Aorta (tissue), 5 donors: ENCODE data around the gene RBM17. TPM values are rescaled to one million over a fixed set of nuclear protein-coding genes. Genes with fewer than 3 reads are reported as not detected.
"Not testable (repeated sequence)": the region's sequence is repeated elsewhere in the genome, so short reads cannot be mapped to it uniquely, and the experiment has no call there.

Experiments
- ATAC-seq: fragments of 200-7000 bp; cut with Tn5 transposase; one replicate; pipeline ENCODE4 v1.9.1; 2022; ENCODE audit warnings: moderate library complexity; ENCODE audit not compliant: low FRiP score
- DNase-seq, 2 donors: peaks; one replicate each; pipeline ENCODE4 v3.0.0-alpha.2; 2020
- H3K27ac ChIP-seq, 2 donors: one replicate each; pipeline ENCODE4 v1.5.1; 2013; ENCODE audit warnings: low read length in 2 of 2, mild to moderate bottlenecking in 2 of 2, moderate library complexity in 2 of 2, control low read depth in 1 of 2, inconsistent platforms in 1 of 2, low read depth in 1 of 2
- H3K27me3 ChIP-seq, 2 donors: one replicate each; pipeline ENCODE4 v1.6.1; 2013; ENCODE audit warnings: control low read depth in 1 of 2, low read length in 1 of 2, mild to moderate bottlenecking in 1 of 2, moderate library complexity in 1 of 2; ENCODE audit not compliant: insufficient read depth in 2 of 2, control insufficient read depth in 1 of 2
- H3K36me3 ChIP-seq, 2 donors: one replicate each; pipeline ENCODE4 v1.6.1; 2013; ENCODE audit warnings: control low read depth in 1 of 2, low read length in 1 of 2, mild to moderate bottlenecking in 1 of 2; ENCODE audit not compliant: insufficient read depth in 2 of 2, control insufficient read depth in 1 of 2
- H3K4me1 ChIP-seq, 2 donors: one replicate each; pipeline ENCODE4 v1.6.1; 2013; ENCODE audit warnings: low read length in 2 of 2, control low read depth in 1 of 2, mild to moderate bottlenecking in 1 of 2, moderate library complexity in 1 of 2; ENCODE audit not compliant: insufficient read depth in 2 of 2, control insufficient read depth in 1 of 2
- H3K4me3 ChIP-seq, 2 donors: one replicate each; pipeline ENCODE4 v1.5.1; 2013; ENCODE audit warnings: low read length in 2 of 2, control low read depth in 1 of 2, mild to moderate bottlenecking in 1 of 2
- H3K9me3 ChIP-seq: one replicate; pipeline ENCODE4 v1.6.1; 2013; ENCODE audit warnings: mild to moderate bottlenecking, low read length; ENCODE audit not compliant: control insufficient read depth
- WGBS, 2 donors: extraction: QIAGEN DNeasy Blood & Tissue Kit; methylation state at CpG; one replicate each; pipeline ENCODE4 v1.1.7; 2013; 5-methylcytosine and 5-hydroxymethylcytosine counted together
- intact Hi-C, 2 donors: fragments of 100-400 bp; cut with DNase I; formaldehyde crosslinking; loops; one replicate each; pipeline versions ENCODE4 v1.14.2 to v1.15.0; 2022
- polyA plus RNA-seq, 2 donors: library from polyadenylated mRNA; stranded (reverse); fragments of 200-250 nt; gene quantifications; one replicate each; pipeline ENCODE4 v1.2.3, GENCODE V29; 2013
- total RNA-seq, 2 donors: library from RNA; stranded (reverse); fragmentation: NEBNext Ultra II Directional; extraction: Animal tissue kit (Norgen Biotek cat#: 25700); gene quantifications; one replicate each; pipeline ENCODE4 v1.2.1, GENCODE V29; 2021
- donor health status: healthy with polysubstance abuse.
- donor health status: Bipolar disorder and iron deficiency.
- donor health status: DM: no; HTN: no; CAD: no.
- donor health status: DM: no; HTN: no; CAD: no.
- donor health status: DM: yes; HTN: yes; CAD: no.

Gene RBM17
- total and polyA plus RNA-seq, 4 donors = 41.4 to 94.1 (median 85.7) TPM

GRCh38 chr10:6098156-6098555 lies 9.3 kb downstream of the RBM17 start:
- peaks cover 0 to 5% of the 10 kb centered on the region in 2 donors for H3K4me1 ChIP-seq
- no peaks in the 10 kb centered on the region for H3K27me3 ChIP-seq
- no peak overlapping the region for H3K4me3 ChIP-seq
- 91% methylated on average over 7 of the region's 7 CpGs for WGBS, 2 donors
- DNase-seq (no peak), ATAC-seq (no peak)
- peaks cover 3% of the 10 kb centered on the region in 2 donors for H3K36me3 ChIP-seq
- H3K27ac ChIP-seq = no peak overlapping the region
- no peaks in the 10 kb centered on the region for H3K9me3 ChIP-seq
- intact Hi-C loops = no loop called here

- Histone ChIP-seq H3K36me3 (peaks cover 3% of the 10 kb centered on the region in 2 donors), H3K4me3 (no peak overlapping the region), H3K4me1 (peaks cover 0 to 2% of the 10 kb centered on the region in 2 donors), H3K27me3 (no peaks in the 10 kb centered on the region), H3K27ac (no peak overlapping the region), H3K9me3 (no peaks in the 10 kb centered on the region)
- no peak for ATAC-seq
- WGBS, 2 donors = 75 to 84% methylated on average over 1 of the region's 1 CpG
- no peak for DNase-seq
- intact Hi-C loops = no loop called here
These were observed 11.5 kb downstream of the RBM17 start for GRCh38 chr10:6100370-6100769.

DNA sequence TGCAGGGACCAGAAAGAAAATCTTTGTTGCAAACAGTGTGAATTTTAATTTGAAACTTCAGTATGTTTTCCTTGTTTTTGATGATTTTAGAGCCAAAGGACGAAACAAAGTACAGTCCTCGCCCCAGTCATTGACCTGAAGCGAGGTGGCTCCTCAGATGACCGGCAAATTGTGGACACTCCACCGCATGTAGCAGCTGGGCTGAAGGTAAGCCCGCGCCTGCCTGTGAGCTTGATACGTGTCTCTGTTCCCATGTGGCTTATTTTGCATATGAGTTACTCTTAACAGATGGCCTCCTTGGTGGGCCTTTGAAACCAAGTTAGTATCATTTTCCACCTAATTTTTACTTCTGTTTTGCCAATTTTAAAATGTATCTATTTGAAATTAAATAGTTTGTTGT lies 12.3 kb downstream of the RBM17 start:
- Histone ChIP-seq H3K4me3 (no peak overlapping the region), H3K36me3 (peaks cover 3% of the 10 kb centered on the region in 2 donors), H3K9me3 (no peaks in the 10 kb centered on the region), H3K27ac (no peak overlapping the region), H3K27me3 (no peaks in the 10 kb centered on the region), H3K4me1 (no peaks in the 10 kb centered on the region)
- ATAC-seq = no peak
- WGBS, 2 donors = 78 to 84% methylated on average over 8 of the region's 8 CpGs
- intact Hi-C loops = no loop called here
- no peak for DNase-seq

GRCh38 chr10:6102128-6102527 lies 13.3 kb downstream of the RBM17 start:
- H3K4me1 ChIP-seq = no peaks in the 10 kb centered on the region
- intact Hi-C loops = no loop called here
- DNase-seq (no peak), ATAC-seq (no peak)
- no peaks in the 10 kb centered on the region for H3K9me3 ChIP-seq
- H3K27ac ChIP-seq = no peak overlapping the region
- no peak overlapping the region for H3K4me3 ChIP-seq
- H3K27me3 ChIP-seq = no peaks in the 10 kb centered on the region
- WGBS, 2 donors = 89 to 93% methylated on average over 8 of the region's 8 CpGs
- H3K36me3 ChIP-seq = peaks cover 3% of the 10 kb centered on the region in 2 donors

DNA sequence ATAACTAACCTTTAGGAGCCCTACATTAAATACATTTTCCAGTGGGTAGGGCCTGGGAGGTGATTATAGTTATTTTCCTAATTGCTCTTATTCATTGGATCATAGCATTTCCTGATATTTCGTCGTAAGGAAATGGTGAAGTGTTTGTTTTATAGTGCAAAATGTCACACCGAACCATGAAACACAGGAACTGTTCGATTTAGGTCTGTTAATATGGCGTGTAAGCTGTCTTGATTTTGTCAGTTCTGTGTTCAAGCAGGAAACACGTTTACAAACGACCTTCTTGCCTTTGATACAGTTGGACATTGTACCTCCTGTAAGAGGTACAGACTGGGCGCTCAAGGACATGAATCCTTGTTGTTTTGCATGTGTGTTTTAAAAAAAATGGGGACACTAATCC lies 14.8 kb downstream of the RBM17 start:
- Histone ChIP-seq H3K4me1 (no peaks in the 10 kb centered on the region), H3K27ac (no peak overlapping the region), H3K36me3 (peaks cover 3 to 6% of the 10 kb centered on the region in 2 donors), H3K4me3 (no peak overlapping the region), H3K9me3 (no peaks in the 10 kb centered on the region), H3K27me3 (no peaks in the 10 kb centered on the region)
- intact Hi-C loops = no loop called here
- DNase-seq (no peak), ATAC-seq (no peak)
- WGBS, 2 donors = 81 to 83% methylated on average over 8 of the region's 8 CpGs

- WGBS, 2 donors = 90 to 91% methylated on average over 3 of the region's 3 CpGs
- not testable (repeated sequence) for H3K4me1 ChIP-seq
These were observed 18.8 kb downstream of the RBM17 start for GRCh38 chr10:6107616-6108015.

DNA sequence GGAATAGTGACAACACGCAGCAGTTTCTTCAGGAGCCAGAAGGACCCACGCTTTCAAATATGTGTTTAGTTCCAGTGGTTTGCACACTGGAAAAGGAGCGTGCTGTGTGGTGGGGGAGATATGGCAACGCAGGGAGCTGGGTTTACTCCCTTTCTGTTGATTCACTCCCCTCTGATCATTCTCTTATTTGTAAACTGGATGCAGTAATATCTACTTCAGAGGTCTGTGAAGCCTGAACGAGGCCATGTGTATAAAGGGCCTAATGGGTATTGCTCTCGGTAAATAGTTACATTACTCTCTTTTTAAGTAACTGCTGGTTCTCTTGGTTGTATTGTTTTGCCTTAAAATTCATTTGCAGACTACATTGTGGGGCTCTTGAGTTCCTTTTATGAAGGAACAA lies 19.2 kb downstream of the RBM17 start:
- DNase-seq = no peak
- intact Hi-C loops = loop anchor here (1.0 to 5.0 kb wide), 5 partner anchors 39 to 295 kb away; partner anchors contain the start of gene PFKFB3 (in 2 of the 2)
- Histone ChIP-seq H3K4me1 (no peaks in the 10 kb centered on the region), H3K36me3 (peaks cover 3 to 13% of the 10 kb centered on the region in 2 donors), H3K9me3 (no peaks in the 10 kb centered on the region), H3K27ac (no peak overlapping the region), H3K4me3 (no peak overlapping the region), H3K27me3 (no peaks in the 10 kb centered on the region)
- WGBS, 2 donors = 78% methylated on average over 6 of the region's 6 CpGs
- ATAC-seq = no peak

More at GRCh38 chr10:6107616-6108015, 18.8 kb downstream of the RBM17 start:
- not testable (repeated sequence) for H3K9me3 ChIP-seq, H3K4me3 ChIP-seq, DNase-seq, H3K27ac ChIP-seq, H3K27me3 ChIP-seq, ATAC-seq
- intact Hi-C loops = loop anchor here (1.0 to 5.0 kb wide), 5 partner anchors 40 to 295 kb away; partner anchors contain the start of gene PFKFB3 (in 2 of the 2)
- H3K36me3 ChIP-seq = peaks cover 3 to 15% of the 10 kb centered on the region in 2 donors

DNA sequence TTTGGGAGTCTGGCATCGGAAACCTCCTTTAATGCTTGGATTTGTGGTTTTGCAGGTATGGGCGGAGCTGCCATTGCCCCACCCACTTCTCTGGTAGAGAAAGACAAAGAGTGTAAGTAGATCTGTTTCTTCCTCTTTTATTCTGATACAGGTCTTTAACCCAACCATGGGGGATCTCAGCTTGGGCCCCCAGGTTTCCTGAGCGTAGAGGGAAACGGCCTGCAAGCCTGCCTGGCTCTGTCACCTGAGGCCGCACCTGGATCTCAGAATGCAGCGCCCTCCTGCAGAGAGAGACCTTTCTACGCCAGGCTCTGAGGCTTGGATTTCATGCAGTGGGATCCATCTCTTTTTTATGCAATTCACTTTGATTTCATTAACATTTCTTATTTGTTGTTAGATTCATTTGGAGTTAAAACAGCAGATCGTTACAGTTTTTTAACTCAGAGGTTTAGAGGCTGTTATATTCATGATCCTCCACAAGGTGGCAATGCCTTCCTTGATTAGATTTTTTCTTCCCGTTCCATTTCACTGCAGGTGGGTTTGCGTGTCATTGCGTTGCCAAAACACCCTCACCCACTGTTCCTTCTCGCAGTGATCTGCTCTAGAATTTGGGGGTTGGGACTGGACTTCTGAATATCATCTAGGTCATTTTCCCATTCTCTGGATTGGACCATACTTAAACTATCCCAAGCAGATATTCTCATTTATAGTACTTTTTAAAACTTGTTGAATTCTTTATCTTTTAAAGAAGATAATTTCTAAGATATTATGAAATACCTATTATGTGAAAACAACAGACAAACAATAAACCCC lies 20.0 kb downstream of the RBM17 start:
- WGBS, 2 donors = 37% methylated on average over 12 of the region's 12 CpGs
- Histone ChIP-seq H3K4me3 (no peak overlapping the region), H3K36me3 (peaks cover 3 to 13% of the 10 kb centered on the region in 2 donors), H3K27me3 (no peaks in the 10 kb centered on the region), H3K27ac (no peak overlapping the region), H3K4me1 (no peaks in the 10 kb centered on the region), H3K9me3 (no peaks in the 10 kb centered on the region)
- no peak for DNase-seq
- ATAC-seq = peak; percentile 73
- intact Hi-C loops = loop anchor here (1.0 to 5.0 kb wide), 5 partner anchors 38 to 294 kb away; partner anchors contain the start of gene PFKFB3 (in 2 of the 2)

DNA sequence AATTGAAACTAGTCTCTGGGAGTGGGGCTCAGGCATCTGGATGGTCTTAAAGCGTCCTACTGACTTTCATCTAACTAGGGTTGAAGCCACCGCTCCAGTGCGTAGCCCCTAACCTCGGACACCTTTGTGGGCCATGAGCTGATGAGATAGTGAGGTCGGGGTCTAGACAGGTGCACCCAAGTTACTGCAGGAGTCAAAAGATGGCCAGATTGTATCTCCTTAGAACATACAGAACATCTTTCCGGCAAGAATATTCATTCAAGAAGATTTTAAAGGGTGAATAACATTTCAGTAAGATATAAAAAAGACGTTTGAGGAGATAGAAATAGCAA lies 20.6 kb downstream of the RBM17 start:
- intact Hi-C loops = loop anchor here (2.0 to 5.0 kb wide), 4 partner anchors 38 to 293 kb away; partner anchors contain the start of gene PFKFB3 (in 2 of the 2)
- no peak overlapping the region for H3K27ac ChIP-seq
- 83% methylated on average over 7 of the region's 7 CpGs for WGBS, 2 donors
- no peak overlapping the region for H3K4me3 ChIP-seq
- no peaks in the 10 kb centered on the region for H3K9me3 ChIP-seq
- no peaks in the 10 kb centered on the region for H3K4me1 ChIP-seq
- H3K27me3 ChIP-seq = no peaks in the 10 kb centered on the region
- H3K36me3 ChIP-seq = peaks cover 5 to 13% of the 10 kb centered on the region in 2 donors
- ATAC-seq (no peak), DNase-seq (no peak)
